Keratinocyte (primary cell): Measurements from ENCODE around the gene KAT2B. TPM values are rescaled to one million over a fixed set of nuclear protein-coding genes. Genes with fewer than 3 reads are reported as not detected.

Experiments used
- DNase-seq: peaks from one replicate; pipeline ENCODE4 v3.0.0-alpha.2; 2011; ENCODE audit warnings: low read depth, missing footprints, low spot score
- FAIRE-seq: peaks from 2 replicates; lab custom pipeline; 2011; peaks lifted over from hg19 to GRCh38; lab: Jason Lieb, UNC
- H2AFZ ChIP-seq: 2 replicates; pipeline ENCODE4 v1.6.0; 2012; ENCODE audit warnings: low read length, control low read depth, inconsistent platforms; ENCODE audit not compliant: control insufficient read depth
- H3K27ac ChIP-seq: 2 replicates; pipeline ENCODE4 v1.5.1; 2011; ENCODE audit warnings: low read length; ENCODE audit not compliant: control insufficient read depth, insufficient read depth
- H3K27me3 ChIP-seq: 3 replicates; pipeline ENCODE4 v1.6.0; 2011; ENCODE audit warnings: low read length; ENCODE audit not compliant: control insufficient read depth, insufficient read depth; ENCODE audit errors: extremely low read depth
- H3K36me3 ChIP-seq, 2 experiments: 2 replicates in 1 of 2; 3 replicates in 1 of 2; pipeline ENCODE4 v1.5.1; 2011; ENCODE audit warnings: low read length in 2 of 2, mild to moderate bottlenecking in 1 of 2; ENCODE audit not compliant: control insufficient read depth in 2 of 2, insufficient read depth in 2 of 2; ENCODE audit errors: extremely low read depth in 1 of 2
- H3K4me1 ChIP-seq: 3 replicates; pipeline ENCODE4 v1.5.1; 2011; ENCODE audit warnings: low read length; ENCODE audit not compliant: control insufficient read depth, insufficient read depth; ENCODE audit errors: extremely low read depth
- H3K4me2 ChIP-seq: 3 replicates; pipeline ENCODE4 v1.6.0; 2011; ENCODE audit warnings: low read depth, low read length; ENCODE audit not compliant: control insufficient read depth, insufficient read depth; ENCODE audit errors: extremely low read depth
- H3K4me3 ChIP-seq, 3 experiments: fragments of 200-600 bp in 1 of 3; sonication (generic) in 1 of 3; 2 replicates in 2 of 3; 3 replicates in 1 of 3; pipeline ENCODE4 v1.5.1; 2011 to 2016; ENCODE audit warnings: low read length in 3 of 3, mild to moderate bottlenecking in 3 of 3, control low read depth in 2 of 3, inconsistent platforms in 1 of 3, low read depth in 1 of 3, mixed read lengths in 1 of 3, mixed run types in 1 of 3, moderate library complexity in 1 of 3; ENCODE audit not compliant: control insufficient read depth in 2 of 3, insufficient read depth in 2 of 3; ENCODE audit errors: extremely low read depth in 1 of 3
- H3K79me2 ChIP-seq: 2 replicates; pipeline ENCODE4 v1.6.0; 2012; ENCODE audit warnings: low read length; ENCODE audit not compliant: control insufficient read depth, insufficient read depth
- H3K9ac ChIP-seq: 3 replicates; pipeline ENCODE4 v1.6.0; 2011; ENCODE audit warnings: low read length; ENCODE audit not compliant: control insufficient read depth, insufficient read depth; ENCODE audit errors: extremely low read depth
- H3K9me1 ChIP-seq: 3 replicates; pipeline ENCODE4 v1.6.0; 2011; ENCODE audit warnings: low read length; ENCODE audit not compliant: control insufficient read depth, insufficient read depth; ENCODE audit errors: extremely low read depth
- H3K9me3 ChIP-seq: 2 replicates; pipeline ENCODE4 v1.5.1; 2012; ENCODE audit warnings: low read depth, low read length; ENCODE audit not compliant: control insufficient read depth
- H4K20me1 ChIP-seq: 3 replicates; pipeline ENCODE4 v1.6.0; 2011; ENCODE audit warnings: low read length; ENCODE audit not compliant: control insufficient read depth, insufficient read depth; ENCODE audit errors: extremely low read depth
- EZH2 ChIP-seq: IDR thresholded peaks from one replicate; pipeline ENCODE4 v1.6.1; 2012; ENCODE audit warnings: inconsistent platforms, mild to moderate bottlenecking, low read length, moderate library complexity
- dilution Hi-C: fragments of 300-500 bp; cut with MboI; formaldehyde crosslinking; loops from one replicate; pipeline ENCODE4 v1.7.0; 2020; ENCODE audit warnings: low sequenced_read_pairs; ENCODE audit not compliant: extremely low pct_ligation_motif_present
- polyA plus RNA-seq, 5 experiments: library from polyadenylated mRNA; depleted of rRNA in 3 of 5; stranded (reverse) in 3 of 5; stranded (forward) in 1 of 5; unstranded in 1 of 5; fragments of >200 nt; gene quantifications; 1 replicate in 1 of 5; 2 replicates in 3 of 5; 3 replicates in 1 of 5; pipeline versions ENCODE4 v1.2.1 to v1.2.3, GENCODE V29; 2011 to 2012; ENCODE audit warnings: missing spikeins in 2 of 5, low read depth in 1 of 5, low replicate concordance in 1 of 5
- TF ChIP-seq, protein P1 (sequence below), 3 experiments: IDR thresholded peaks in 1 of 3; conservative IDR thresholded peaks in 1 of 3; optimal IDR thresholded peaks in 1 of 3; 2 replicates in 2 of 3; 3 replicates in 1 of 3; pipeline versions ENCODE3 to v1.5.1; 2011; ENCODE audit warnings: low read length in 3 of 3, mild to moderate bottlenecking in 3 of 3, moderate library complexity in 2 of 3, control low read depth in 1 of 3, inconsistent platforms in 1 of 3; ENCODE audit not compliant: insufficient read depth in 2 of 3; ENCODE audit errors: extremely low read depth in 1 of 3

The KAT2B gene
- polyA plus RNA-seq, 1 donor (not counting 4 experiments of a cell fraction or from before 2014, with no cell fraction given) = 4.6 TPM

GRCh38 chr3:19997502-19997901 is 42.7 kb upstream of the KAT2B start:
- H3K9ac ChIP-seq = no peak overlapping the region
- no peaks in the 10 kb centered on the region for H3K79me2 ChIP-seq
- H4K20me1 ChIP-seq = no peaks in the 10 kb centered on the region
- DNase-seq = no peak
- no peaks in the 10 kb centered on the region for H3K9me3 ChIP-seq
- no peaks in the 10 kb centered on the region for H3K36me3 ChIP-seq
- H3K4me1 ChIP-seq = no peaks in the 10 kb centered on the region
- no peak overlapping the region for H3K4me3 ChIP-seq
- TF ChIP-seq, protein P1, sequence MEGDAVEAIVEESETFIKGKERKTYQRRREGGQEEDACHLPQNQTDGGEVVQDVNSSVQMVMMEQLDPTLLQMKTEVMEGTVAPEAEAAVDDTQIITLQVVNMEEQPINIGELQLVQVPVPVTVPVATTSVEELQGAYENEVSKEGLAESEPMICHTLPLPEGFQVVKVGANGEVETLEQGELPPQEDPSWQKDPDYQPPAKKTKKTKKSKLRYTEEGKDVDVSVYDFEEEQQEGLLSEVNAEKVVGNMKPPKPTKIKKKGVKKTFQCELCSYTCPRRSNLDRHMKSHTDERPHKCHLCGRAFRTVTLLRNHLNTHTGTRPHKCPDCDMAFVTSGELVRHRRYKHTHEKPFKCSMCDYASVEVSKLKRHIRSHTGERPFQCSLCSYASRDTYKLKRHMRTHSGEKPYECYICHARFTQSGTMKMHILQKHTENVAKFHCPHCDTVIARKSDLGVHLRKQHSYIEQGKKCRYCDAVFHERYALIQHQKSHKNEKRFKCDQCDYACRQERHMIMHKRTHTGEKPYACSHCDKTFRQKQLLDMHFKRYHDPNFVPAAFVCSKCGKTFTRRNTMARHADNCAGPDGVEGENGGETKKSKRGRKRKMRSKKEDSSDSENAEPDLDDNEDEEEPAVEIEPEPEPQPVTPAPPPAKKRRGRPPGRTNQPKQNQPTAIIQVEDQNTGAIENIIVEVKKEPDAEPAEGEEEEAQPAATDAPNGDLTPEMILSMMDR (optimal IDR thresholded peaks at IDR 0.05 in 1 of 3, IDR thresholded peaks at IDR 0.05 in 1 of 3, conservative IDR thresholded peaks at IDR 0.05 in 1 of 3; ENCODE audit: extremely low read depth in 1 of 3, insufficient read depth in 2 of 3, low read length in 3 of 3) = no peak
- no peak for TF ChIP-seq EZH2
- FAIRE-seq = no peak
- H3K27me3 ChIP-seq = no peaks in the 10 kb centered on the region
- dilution Hi-C loops = no loop called here
- no peaks in the 10 kb centered on the region for H3K9me1 ChIP-seq
- no peak overlapping the region for H2AFZ ChIP-seq
- no peak overlapping the region for H3K27ac ChIP-seq
- H3K4me2 ChIP-seq = no peak overlapping the region

DNA sequence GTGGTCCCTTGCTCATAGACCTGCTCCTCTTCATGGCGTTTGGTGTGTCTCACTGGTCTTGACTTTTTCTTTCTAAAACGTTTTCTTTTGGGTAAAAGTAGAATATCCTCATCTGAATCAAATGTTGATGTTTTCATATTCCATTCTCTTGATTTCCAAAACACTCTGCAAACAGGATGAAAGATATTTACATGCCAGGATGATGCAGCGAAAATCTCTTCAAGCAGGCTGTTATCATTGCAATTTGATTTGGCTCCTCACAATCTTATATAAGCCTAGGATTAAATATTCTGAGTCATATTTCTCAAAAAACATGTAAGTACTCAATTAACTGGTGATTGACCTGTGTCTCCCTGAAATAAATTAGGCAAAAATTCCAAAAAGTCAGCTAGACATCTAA is 38.3 kb upstream of the KAT2B start:
- dilution Hi-C loops = no loop called here

More for the DNA sequence above, 38.3 kb upstream of the KAT2B start:
- H4K20me1 ChIP-seq = no peaks in the 10 kb centered on the region
- TF ChIP-seq, protein P1 (optimal IDR thresholded peaks at IDR 0.05 in 1 of 3, IDR thresholded peaks at IDR 0.05 in 1 of 3, conservative IDR thresholded peaks at IDR 0.05 in 1 of 3; ENCODE audit: extremely low read depth in 1 of 3, insufficient read depth in 2 of 3, low read length in 3 of 3) = no peak
- TF ChIP-seq EZH2 = no peak
- H3K9ac ChIP-seq = no peak overlapping the region
- H3K4me2 ChIP-seq = no peak overlapping the region
- no peak for DNase-seq
- no peak overlapping the region for H2AFZ ChIP-seq
- H3K9me1 ChIP-seq = no peaks in the 10 kb centered on the region
- H3K36me3 ChIP-seq = no peaks in the 10 kb centered on the region
- H3K27me3 ChIP-seq = no peaks in the 10 kb centered on the region
- no peaks in the 10 kb centered on the region for H3K9me3 ChIP-seq
- H3K4me1 ChIP-seq = no peaks in the 10 kb centered on the region
- H3K79me2 ChIP-seq = no peaks in the 10 kb centered on the region
- no peak for FAIRE-seq
- H3K4me3 ChIP-seq = no peak overlapping the region
- no peak overlapping the region for H3K27ac ChIP-seq
